ENCODE data around the gene MYBPHL.

DNA sequence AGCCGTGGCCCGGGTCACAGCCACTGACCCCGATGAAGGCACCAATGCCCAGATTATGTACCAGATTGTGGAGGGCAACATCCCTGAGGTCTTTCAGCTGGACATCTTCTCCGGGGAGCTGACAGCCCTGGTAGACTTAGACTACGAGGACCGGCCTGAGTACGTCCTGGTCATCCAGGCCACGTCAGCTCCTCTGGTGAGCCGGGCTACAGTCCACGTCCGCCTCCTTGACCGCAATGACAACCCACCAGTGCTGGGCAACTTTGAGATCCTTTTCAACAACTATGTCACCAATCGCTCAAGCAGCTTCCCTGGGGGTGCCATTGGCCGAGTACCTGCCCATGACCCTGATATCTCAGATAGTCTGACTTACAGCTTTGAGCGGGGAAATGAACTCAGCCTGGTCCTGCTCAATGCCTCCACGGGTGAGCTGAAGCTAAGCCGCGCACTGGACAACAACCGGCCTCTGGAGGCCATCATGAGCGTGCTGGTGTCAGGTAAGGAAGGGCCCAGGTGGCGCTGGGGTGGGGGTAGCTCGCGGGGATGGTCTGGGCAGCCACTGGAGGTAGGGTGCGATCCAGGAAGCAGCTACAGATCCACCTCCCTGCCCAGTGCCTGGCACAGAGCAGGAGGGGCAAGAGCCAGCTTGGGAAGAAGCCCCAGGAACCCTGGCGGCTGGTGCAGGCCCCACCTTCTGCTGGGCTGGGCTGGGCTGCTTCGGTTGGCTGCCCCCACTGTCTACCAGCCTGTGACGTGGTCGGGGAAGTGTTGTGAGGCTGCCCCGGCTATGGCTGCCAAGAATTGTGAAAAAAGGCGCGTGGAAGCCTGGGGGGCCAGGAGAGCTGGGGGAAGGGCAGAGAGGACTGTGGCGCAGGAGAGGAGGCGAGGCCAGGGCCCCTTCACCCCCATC lies 53.7 kb downstream of the MYBPHL start:
- TF ChIP-seq EZH2phosphoT487 (IDR thresholded peaks at IDR 0.05; ENCODE audit: insufficient read depth, low read depth) (no peak), EZH2 (IDR thresholded peaks at IDR 0.05; ENCODE audit: insufficient read depth, poor library complexity, severe bottlenecking) (no peak)

Measured in GM23248 (cell line).